GM12891 (cell line): ENCODE data around the gene RHBG.

Source experiments
- POLR2A ChIP-seq: IDR thresholded peaks from 2 replicates; pipeline ENCODE4 v1.6.1; 2011; ENCODE audit warnings: low read depth, low read length, control low read depth
- POLR2AphosphoS5 ChIP-seq: IDR thresholded peaks from 2 replicates; pipeline ENCODE4 v1.6.1; 2011; ENCODE audit warnings: low read depth, low read length, control low read depth
- POU2F2 ChIP-seq: IDR thresholded peaks from 2 replicates; pipeline ENCODE4 v1.6.1; 2011; ENCODE audit warnings: low read depth, mild to moderate bottlenecking, control low read depth, low read length, moderate library complexity
- SPI1 ChIP-seq: IDR thresholded peaks from 2 replicates; pipeline ENCODE4 v1.6.1; 2011; ENCODE audit warnings: low read depth, low read length, control low read depth
- TAF1 ChIP-seq: IDR thresholded peaks from 2 replicates; pipeline ENCODE4 v1.6.1; 2011; ENCODE audit warnings: low read depth, low read length, control low read depth

- TF ChIP-seq POLR2AphosphoS5 (no peak), POLR2A (no peak), SPI1 (no peak), TAF1 (no peak), POU2F2 (no peak)
Observed at GRCh38 chr1:156430303-156430702, 61.3 kb downstream of the RHBG start.
